Neural progenitor cell (in vitro differentiated cells): Measurements from ENCODE around the gene SLC35F3. TPM values are rescaled to one million over a fixed set of nuclear protein-coding genes. Genes with fewer than 3 reads are reported as not detected.

Source experiments
- DNase-seq: peaks from one replicate; pipeline ENCODE4 v3.0.0-alpha.2; 2016; ENCODE audit warnings: low spot score
- H2AFZ ChIP-seq: fragments of 200-600 bp; sonication (generic); replicated peaks from 2 replicates; pipeline ENCODE4 v1.6.1; 2016; ENCODE audit warnings: antibody characterized with exemption
- H3F3A ChIP-seq: fragments of 200-600 bp; sonication (generic); 2 replicates; pipeline ENCODE4 v1.6.1; 2016; ENCODE audit warnings: antibody characterized with exemption, low read depth
- H3K27ac ChIP-seq: fragments of 200-600 bp; sonication (generic); 2 replicates; pipeline ENCODE4 v1.5.1; 2016; ENCODE audit warnings: mild to moderate bottlenecking
- H3K27me3 ChIP-seq: fragments of 200-600 bp; sonication (generic); 2 replicates; pipeline ENCODE4 v1.6.1; 2016; ENCODE audit warnings: mild to moderate bottlenecking, moderate library complexity
- H3K36me3 ChIP-seq: fragments of 200-600 bp; sonication (generic); 2 replicates; pipeline ENCODE4 v1.5.1; 2016
- H3K4me1 ChIP-seq: fragments of 200-600 bp; sonication (generic); 2 replicates; pipeline ENCODE4 v1.6.1; 2016; ENCODE audit warnings: mixed run types
- H3K4me2 ChIP-seq: fragments of 200-600 bp; sonication (generic); 2 replicates; pipeline ENCODE4 v1.6.1; 2016
- H3K4me3 ChIP-seq: fragments of 200-600 bp; sonication (generic); 2 replicates; pipeline ENCODE4 v1.5.1; 2016
- H3K79me2 ChIP-seq: fragments of 200-600 bp; sonication (generic); 2 replicates; pipeline ENCODE4 v1.6.1; 2016; ENCODE audit warnings: low read depth
- H3K9ac ChIP-seq: fragments of 200-600 bp; sonication (generic); 2 replicates; pipeline ENCODE4 v1.6.1; 2016
- H3K9me3 ChIP-seq: fragments of 200-600 bp; sonication (generic); 2 replicates; pipeline ENCODE4 v1.5.1; 2016; ENCODE audit warnings: low read depth
- H4K20me1 ChIP-seq: fragments of 200-600 bp; sonication (generic); 2 replicates; pipeline ENCODE4 v1.6.1; 2016; ENCODE audit warnings: low read depth
- H3K27ac Mint-ChIP-seq: 3 replicates; pipeline ENCODE4 v1.8.0; 2021; ENCODE audit warnings: mixed read lengths
- H3K27me3 Mint-ChIP-seq: 2 replicates; pipeline ENCODE4 v1.8.0; 2022; ENCODE audit warnings: low read depth, mild to moderate bottlenecking, inconsistent platforms, moderate library complexity, mixed read lengths; ENCODE audit not compliant: insufficient read depth
- H3K36me3 Mint-ChIP-seq: 3 replicates; pipeline ENCODE4 v1.8.0; 2021; ENCODE audit warnings: mixed read lengths
- H3K4me1 Mint-ChIP-seq: 3 replicates; pipeline ENCODE4 v1.8.0; 2021; ENCODE audit warnings: mixed read lengths
- H3K4me3 Mint-ChIP-seq: 3 replicates; pipeline ENCODE4 v1.8.0; 2021; ENCODE audit warnings: mild to moderate bottlenecking, moderate library complexity, mixed read lengths
- H3K9me3 Mint-ChIP-seq: 3 replicates; pipeline ENCODE4 v1.8.0; 2020; ENCODE audit warnings: mixed read lengths
- EZH2 ChIP-seq: fragments of 200-600 bp; sonication (generic); IDR thresholded peaks from 2 replicates; pipeline ENCODE4 v1.6.1; 2017; ENCODE audit warnings: antibody characterized with exemption, mild to moderate bottlenecking, moderate library complexity
- EZH2phosphoT487 ChIP-seq: fragments of 200-600 bp; sonication (generic); IDR thresholded peaks from 2 replicates; pipeline ENCODE4 v1.6.1; 2017; ENCODE audit warnings: antibody characterized with exemption
- total RNA-seq: library from RNA; depleted of rRNA; stranded (reverse); fragments of >200 nt; gene quantifications from 2 replicates; pipeline ENCODE4 v1.2.3, GENCODE V29; 2015; ENCODE audit warnings: low replicate concordance
- TF ChIP-seq, protein P1 (sequence below): fragments of 200-600 bp; sonication (generic); IDR thresholded peaks from 2 replicates; pipeline ENCODE4 v1.5.1; 2017; ENCODE audit warnings: antibody characterized with exemption, mild to moderate bottlenecking

The SLC35F3 gene
- total RNA-seq, 1 donor from 2014 or later, result 0.79 TPM

DNA sequence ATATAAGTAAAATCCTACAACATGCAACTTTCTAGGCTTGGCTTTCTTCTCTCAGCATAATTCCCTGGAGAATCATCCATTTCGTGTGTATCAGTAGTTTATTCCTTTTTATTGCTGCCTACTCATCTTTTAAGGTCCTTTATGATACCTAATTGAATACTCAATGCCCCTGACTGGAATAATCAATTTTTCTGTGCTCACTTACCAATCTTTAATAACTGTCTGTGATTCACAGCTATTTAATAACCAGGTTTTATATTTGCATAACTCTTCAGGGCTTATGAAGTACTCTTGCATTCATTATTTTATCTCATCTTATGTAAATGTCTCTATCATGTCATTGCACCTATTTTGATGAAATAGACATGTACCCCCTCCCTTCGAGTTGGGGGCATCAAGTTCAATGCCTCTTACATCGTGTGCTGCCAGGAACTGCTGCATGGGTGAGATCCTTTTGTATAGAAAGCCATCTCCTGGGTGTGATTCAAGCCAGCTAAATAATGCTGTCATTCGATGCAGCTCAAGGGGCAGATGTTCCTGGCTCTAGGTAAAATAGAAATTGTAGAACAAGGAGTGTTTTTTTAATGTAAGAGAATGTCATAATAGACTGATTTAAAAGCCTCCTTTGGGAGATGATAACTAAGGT, 222.7 kb downstream of the SLC35F3 start:
- Histone ChIP-seq H3K27ac (no peak overlapping the region), H3K4me1 (no peaks in the 10 kb centered on the region), H3K36me3 (no peaks in the 10 kb centered on the region), H4K20me1 (no peaks in the 10 kb centered on the region), H3K4me2 (no peak overlapping the region), H2AFZ (no peak overlapping the region), H3K9me3 (no peaks in the 10 kb centered on the region), H3K4me3 (no peak overlapping the region), H3K9ac (no peak overlapping the region), H3F3A (no peaks in the 10 kb centered on the region), H3K79me2 (no peaks in the 10 kb centered on the region), H3K27me3 (peaks cover 26% of the 10 kb centered on the region)
- H3K9me3 Mint-ChIP-seq, result no peaks in the 10 kb centered on the region
- peaks cover 4% of the 10 kb centered on the region for H3K27me3 Mint-ChIP-seq
- TF ChIP-seq EZH2phosphoT487 (no peak), EZH2 (no peak)
- TF ChIP-seq, protein P1, sequence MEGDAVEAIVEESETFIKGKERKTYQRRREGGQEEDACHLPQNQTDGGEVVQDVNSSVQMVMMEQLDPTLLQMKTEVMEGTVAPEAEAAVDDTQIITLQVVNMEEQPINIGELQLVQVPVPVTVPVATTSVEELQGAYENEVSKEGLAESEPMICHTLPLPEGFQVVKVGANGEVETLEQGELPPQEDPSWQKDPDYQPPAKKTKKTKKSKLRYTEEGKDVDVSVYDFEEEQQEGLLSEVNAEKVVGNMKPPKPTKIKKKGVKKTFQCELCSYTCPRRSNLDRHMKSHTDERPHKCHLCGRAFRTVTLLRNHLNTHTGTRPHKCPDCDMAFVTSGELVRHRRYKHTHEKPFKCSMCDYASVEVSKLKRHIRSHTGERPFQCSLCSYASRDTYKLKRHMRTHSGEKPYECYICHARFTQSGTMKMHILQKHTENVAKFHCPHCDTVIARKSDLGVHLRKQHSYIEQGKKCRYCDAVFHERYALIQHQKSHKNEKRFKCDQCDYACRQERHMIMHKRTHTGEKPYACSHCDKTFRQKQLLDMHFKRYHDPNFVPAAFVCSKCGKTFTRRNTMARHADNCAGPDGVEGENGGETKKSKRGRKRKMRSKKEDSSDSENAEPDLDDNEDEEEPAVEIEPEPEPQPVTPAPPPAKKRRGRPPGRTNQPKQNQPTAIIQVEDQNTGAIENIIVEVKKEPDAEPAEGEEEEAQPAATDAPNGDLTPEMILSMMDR, result no peak
- no peak overlapping the region for H3K27ac Mint-ChIP-seq
- DNase-seq, result no peak
- H3K4me3 Mint-ChIP-seq, result no peak overlapping the region
- H3K4me1 Mint-ChIP-seq, result peaks cover 6% of the 10 kb centered on the region
- H3K36me3 Mint-ChIP-seq, result no peaks in the 10 kb centered on the region

DNA sequence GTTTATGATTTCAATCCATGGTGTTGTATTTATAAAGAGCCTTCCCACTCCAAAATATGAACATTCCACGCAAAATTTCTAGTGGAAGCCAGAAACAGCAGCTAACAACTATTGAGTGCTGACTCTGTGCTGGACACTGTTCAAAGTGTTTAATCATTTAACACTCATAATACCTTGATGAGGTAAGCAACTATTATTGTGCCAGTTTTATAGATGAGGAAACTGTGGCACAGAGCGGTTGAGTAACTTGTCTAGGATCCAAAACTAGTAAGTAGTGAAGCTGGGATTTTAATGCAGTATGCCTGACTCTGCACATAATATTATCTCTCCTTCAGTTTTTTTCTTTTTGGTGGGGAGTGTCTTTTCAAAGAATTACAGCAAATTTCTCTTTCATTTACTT, 228.3 kb downstream of the SLC35F3 start:
- Mint-ChIP-seq H3K36me3 (no peaks in the 10 kb centered on the region), H3K27ac (no peak overlapping the region), H3K4me1 (no peaks in the 10 kb centered on the region), H3K4me3 (no peak overlapping the region), H3K27me3 (peaks cover 3% of the 10 kb centered on the region), H3K9me3 (no peaks in the 10 kb centered on the region)
- Histone ChIP-seq H3K4me2 (no peak overlapping the region), H3K4me1 (no peaks in the 10 kb centered on the region), H3F3A (no peaks in the 10 kb centered on the region), H3K27me3 (no peaks in the 10 kb centered on the region), H3K79me2 (no peaks in the 10 kb centered on the region), H3K9ac (no peak overlapping the region), H3K27ac (no peak overlapping the region), H4K20me1 (no peaks in the 10 kb centered on the region), H3K36me3 (no peaks in the 10 kb centered on the region), H3K4me3 (no peak overlapping the region), H3K9me3 (no peaks in the 10 kb centered on the region), H2AFZ (no peak overlapping the region)
- no peak for DNase-seq
- TF ChIP-seq EZH2, result no peak
- TF ChIP-seq, protein P1, result no peak
- TF ChIP-seq EZH2phosphoT487, result no peak

DNA sequence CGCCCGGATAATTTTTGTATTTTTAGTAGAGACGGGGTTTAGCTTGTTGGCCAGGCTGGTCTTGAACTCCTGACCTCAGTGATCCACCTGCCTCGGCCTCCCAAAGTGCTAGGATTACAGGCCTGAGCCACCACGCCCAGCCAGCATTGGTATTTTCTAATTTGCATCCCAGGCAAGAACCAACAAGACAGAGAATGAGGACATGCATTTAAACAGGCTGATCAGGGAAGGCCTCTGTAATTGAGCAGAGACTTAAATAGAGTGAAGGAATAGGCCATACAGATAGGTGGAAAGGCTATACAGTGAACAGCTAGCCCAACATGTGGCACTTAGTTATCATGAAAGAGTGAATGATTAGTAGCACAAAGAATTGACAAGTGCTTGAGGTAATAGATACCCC, 230.4 kb downstream of the SLC35F3 start:
- Mint-ChIP-seq H3K4me3 (no peak overlapping the region), H3K27me3 (peaks cover 3% of the 10 kb centered on the region), H3K36me3 (no peaks in the 10 kb centered on the region), H3K9me3 (no peaks in the 10 kb centered on the region), H3K4me1 (no peaks in the 10 kb centered on the region), H3K27ac (no peak overlapping the region)
- H3K36me3 ChIP-seq, result no peaks in the 10 kb centered on the region
- no peaks in the 10 kb centered on the region for H3K9me3 ChIP-seq
- no peaks in the 10 kb centered on the region for H3K79me2 ChIP-seq
- no peaks in the 10 kb centered on the region for H3F3A ChIP-seq
- H3K27ac ChIP-seq, result no peak overlapping the region
- H3K4me1 ChIP-seq, result no peaks in the 10 kb centered on the region
- H3K4me3 ChIP-seq, result no peak overlapping the region
- DNase-seq, result no peak
- no peaks in the 10 kb centered on the region for H4K20me1 ChIP-seq
- H3K9ac ChIP-seq, result no peak overlapping the region
- no peak overlapping the region for H3K4me2 ChIP-seq
- no peaks in the 10 kb centered on the region for H3K27me3 ChIP-seq
- H2AFZ ChIP-seq, result no peak overlapping the region
- TF ChIP-seq EZH2 (no peak), EZH2phosphoT487 (no peak)
- TF ChIP-seq, protein P1, result no peak
